HG03175 (cell line): ENCODE results near the gene TMC3.
"Not testable (repeated sequence)": the region's sequence is repeated elsewhere in the genome, so short reads cannot be mapped to it uniquely, and the experiment has no call there.

ENCODE experiments used
- ATAC-seq: cut with Tn5 transposase; IDR thresholded peaks from one replicate; pipeline ENCODE4 v1.9.1; 2021; ENCODE audit warnings: mild to moderate bottlenecking, moderate library complexity; ENCODE audit not compliant: unreplicated experiment

TMC3 gene

DNA sequence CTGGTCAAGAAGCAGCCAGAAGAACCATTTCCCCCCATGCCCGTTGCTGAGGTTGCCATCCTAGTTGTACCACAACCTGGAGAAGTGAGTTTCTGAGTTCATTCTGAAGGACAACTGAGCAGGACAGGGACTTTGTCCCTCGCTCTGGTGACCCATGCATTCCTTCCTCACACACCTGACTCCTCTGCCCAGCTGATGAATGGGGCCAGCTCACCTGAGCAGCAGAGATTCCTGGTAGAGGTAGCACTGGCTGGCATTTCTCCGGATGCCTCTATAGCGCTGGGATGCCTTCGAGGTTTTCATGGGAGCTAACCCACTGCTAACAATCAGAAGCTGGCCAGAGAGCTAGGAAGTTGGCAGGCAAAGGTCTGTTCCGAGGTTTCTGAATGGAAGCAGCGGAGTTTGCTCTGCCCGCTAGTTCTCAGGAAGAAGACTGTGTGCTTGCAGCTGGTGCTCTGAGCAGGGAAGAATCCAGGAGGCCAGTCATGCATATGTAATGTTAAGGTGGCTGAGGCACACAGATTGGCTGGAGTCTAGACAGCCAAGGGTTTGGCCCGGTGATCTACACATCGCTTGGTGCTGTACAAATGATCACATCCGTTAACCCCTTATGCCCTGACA is at the start of gene TMC3:
Gene TMC3 (minus strand): TSS at position 439 of the 621 bp plus-strand sequence. CDS start 136 bp downstream, at position 303.
- no peak for ATAC-seq

DNA sequence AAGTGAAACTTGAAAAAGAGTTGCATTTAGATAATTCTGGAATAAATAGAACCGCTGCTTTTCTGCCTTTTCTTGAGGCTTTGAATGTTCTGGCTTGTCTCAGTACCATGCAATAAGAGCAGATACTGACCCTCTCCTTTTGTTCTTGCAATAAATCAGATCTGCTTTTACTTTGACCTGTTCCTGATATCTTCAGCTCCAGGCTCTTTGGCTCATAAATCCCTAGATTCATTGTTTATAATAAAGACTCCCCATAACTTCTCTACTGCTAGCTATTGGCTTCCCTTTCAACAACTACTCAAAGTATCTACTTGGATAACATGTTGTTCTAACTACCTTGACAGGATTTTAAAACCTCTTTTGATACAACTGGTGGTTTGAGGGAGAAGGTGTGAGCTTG is 47.4 kb upstream of the TMC3 start:
- ATAC-seq: no peak

DNA sequence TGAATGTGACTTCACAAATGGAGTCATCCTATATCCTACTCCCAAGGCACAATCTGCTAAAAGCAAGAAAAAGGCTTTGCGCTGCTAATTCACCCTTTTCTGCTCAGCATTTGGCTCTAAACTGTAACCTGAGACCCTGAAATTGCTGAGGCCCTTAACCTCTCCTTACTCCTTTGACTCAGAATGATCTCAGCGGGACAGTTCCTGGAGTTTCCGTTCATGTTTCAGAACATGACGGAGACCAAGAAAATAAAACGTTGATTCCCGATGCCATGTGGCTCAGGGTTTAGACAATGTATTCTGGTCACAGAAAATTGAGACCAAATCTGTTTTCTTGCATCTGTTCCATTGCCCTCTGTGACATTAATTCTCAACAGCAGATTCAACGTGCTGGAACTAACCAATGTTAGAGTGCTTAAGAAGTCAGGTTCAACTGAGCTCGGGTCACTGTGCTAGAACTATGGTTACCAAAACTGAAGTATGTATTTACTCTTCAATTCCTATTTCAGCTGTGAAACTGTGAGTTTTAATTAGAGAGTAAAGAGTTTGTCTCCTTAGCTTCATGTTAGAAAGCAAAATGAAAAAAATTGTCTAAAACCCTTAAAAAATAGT is 45.4 kb upstream of the TMC3 start:
- no peak for ATAC-seq

DNA sequence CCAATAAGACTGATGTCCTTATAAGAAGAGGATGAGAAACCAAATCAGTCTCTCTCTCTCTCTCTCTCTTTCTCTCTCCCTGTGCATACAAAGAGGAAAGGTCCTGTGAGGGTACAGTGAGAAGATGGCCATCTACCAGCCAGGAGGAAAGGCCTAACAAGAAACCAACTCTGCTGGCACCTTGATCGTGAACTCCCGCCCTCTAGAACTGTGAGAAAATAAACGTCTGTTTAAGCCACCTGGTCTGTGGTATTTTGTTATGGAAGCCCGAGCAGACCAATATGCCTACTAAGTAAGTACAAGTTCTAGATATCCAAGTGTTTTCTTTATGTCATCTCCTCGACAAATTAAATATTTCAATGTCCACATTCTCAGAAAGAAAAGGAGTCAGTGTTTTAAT is 44.9 kb upstream of the TMC3 start:
- ATAC-seq: no peak

DNA sequence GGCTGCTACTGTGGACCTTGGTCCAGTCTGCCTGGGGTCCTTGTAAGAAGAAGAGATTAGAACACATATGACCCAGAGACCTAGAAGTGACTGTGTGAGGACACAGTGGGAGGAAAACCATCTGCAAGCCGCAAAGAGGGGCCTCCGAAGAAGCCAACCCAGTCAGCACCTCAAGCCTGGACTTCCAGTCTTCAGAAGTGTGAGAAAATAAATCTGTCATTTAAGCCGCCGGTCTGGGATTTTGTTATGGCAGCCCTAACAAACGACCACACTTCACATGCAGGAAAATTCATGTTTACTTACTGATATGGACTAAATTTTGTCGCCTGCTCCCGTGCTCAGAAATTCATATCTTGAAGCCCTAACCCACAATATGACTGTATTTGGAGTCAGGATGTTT is 44.4 kb upstream of the TMC3 start:
- no peak for ATAC-seq

DNA sequence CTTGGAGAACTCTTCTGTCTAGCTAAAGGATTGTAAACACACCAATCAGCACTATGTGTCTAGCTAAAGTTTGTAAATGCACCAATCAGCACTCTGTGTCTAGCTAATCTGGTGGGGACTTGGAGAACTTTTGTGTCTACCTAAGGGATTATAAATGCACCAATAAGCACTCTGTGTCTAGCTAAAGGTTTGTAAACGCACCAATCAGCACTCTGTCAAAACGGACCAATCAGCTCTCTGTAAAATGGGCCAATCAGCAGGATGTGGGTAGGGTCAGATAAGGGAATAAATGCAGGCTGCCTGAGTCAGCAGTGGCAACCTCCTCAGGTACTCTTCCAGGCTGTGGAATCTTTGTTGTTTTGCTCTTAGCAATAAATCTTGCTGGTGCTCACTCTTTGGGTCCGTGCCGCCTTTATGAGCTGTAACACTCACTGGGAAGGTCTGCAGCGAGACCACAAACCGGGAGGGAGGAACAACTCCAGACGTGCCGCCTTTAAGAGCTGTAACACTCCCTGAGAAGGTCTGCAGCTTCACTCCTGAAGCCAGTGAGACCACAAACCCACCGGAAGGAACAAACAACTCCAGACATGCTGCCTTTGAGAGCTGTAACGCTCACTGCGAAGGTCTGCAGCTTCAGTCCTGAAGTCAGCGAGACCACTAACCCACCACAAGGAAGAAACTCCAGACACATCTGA is 40.4 kb upstream of the TMC3 start:
- not testable (repeated sequence) for ATAC-seq

DNA sequence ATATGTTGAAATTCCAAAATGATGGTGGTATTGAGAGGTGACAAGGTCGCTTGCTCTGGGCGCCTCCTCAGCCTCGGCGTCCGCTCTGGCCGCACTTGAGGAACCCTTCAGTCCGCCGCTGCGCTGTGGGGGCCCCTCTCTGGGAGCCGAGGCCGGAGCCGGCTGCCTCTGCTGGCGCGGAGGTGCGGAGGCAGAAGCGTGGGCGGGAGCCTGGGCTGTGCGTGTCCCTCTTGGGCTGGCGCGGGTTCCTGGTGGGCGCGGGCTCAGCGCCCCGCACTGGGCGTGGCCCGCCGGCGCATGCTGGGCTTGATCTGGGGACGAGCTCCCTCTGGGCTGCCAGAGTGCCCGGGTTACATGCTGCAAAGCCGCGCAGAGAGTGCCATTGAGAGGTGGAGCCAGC is 39.8 kb upstream of the TMC3 start:
- no peak for ATAC-seq

DNA sequence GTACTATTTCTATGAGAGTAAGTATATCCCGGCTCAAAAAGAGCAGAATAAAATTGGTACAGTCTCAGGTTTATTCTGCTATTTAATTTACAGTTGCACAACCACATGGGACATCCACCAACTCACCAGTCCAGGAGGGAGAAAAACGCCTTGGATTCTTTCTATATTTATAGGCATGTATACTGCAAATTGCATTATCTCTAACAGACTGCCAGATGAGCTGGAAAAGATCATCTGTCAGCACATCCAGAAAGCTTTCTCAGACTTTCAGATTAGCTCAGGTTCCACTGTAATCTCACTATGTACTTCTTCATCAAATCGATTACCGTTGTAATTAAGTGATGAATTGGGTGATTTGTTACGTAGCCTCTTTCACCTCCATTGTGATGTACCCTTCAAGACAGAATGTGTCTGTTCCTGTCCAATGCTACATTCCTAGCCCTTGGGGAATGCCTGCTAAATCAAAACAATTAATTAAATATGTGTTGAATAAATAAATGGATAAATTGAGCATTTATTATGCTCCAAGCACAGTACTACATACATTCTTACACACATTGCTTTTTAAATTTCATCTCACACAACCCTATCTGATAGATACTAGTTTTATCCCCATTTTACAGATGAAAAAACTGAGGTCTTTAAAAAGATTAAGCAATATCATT is 38.1 kb upstream of the TMC3 start:
- no peak for ATAC-seq

DNA sequence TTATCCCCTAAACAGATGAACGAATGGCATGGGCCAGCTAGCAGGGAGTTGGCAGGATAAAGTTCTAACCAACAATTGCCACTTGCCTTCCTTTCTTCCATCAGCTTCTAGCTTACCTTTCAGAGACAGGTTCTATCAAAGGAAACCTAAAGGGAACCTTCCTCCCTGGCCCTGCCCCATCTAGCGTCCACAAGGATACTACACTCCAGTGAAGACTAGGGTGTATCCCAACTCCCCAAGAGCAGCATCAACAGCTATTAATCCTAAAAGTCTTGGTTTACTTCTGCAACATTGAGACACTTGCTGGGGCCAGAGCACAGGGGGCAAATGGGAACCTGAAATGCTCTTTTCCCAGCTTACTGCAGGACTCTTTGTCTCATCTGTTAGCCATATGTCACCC is 37.0 kb upstream of the TMC3 start:
- ATAC-seq: no peak

DNA sequence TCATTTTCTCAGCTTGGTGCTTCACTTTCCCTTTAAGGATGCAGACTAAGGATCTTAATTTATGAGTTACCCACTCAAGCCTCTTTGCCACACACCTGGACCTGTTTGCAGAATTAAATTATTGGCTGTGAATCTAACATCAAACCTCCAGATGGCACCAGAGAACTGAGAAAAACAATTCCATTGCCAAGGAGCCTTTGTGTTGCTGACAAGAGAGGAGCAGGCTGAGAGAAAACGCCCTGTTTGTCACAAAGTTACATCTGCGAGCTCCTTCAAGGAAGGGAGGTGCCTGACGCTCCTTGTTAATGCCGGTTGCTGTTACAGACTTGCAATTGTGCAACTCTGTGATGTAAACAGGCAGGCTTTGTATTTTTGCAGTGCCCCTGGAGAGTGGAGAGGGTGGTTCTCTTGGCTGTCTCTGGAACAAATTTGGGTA is 36.3 kb upstream of the TMC3 start:
- ATAC-seq: no peak

DNA sequence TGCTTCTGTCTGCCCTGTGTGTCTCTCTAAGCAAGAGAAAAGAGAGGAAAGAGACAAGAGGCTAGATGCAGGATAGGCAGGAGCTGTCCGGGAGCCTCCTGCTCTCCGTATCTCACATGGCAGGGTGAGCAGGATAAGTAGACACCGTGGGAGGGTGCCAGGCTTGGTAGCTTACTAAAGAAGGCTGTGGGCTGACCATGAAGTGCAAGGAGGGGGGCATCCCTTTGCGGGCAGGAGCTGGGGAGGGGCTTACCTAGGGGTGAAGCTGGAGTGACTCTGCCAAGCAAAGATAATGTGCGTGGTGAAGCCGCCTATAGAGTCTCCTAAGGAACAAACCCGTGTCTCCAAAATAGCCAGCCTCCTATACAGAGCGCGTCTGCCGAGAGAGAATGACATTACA is 33.7 kb upstream of the TMC3 start:
- ATAC-seq: no peak

DNA sequence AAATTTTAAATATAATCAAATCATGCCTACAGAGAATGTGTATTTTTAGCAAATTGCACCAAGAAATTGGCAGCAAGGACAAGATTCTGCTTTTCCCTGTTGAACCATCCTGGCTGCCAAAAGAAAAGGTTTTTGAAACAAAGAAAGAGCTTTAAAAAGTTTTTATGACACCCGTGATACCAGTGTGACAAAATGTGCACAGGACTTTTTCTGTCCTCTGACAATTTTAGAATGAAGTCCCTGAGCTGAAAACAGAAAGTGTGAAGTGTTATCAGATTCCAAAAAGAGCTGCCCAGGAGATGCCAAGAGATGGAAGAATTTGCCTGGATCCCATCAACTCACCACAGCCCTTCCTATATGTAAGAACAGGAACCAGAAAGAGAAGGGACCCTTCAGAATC is 33.2 kb upstream of the TMC3 start:
- ATAC-seq: no peak

DNA sequence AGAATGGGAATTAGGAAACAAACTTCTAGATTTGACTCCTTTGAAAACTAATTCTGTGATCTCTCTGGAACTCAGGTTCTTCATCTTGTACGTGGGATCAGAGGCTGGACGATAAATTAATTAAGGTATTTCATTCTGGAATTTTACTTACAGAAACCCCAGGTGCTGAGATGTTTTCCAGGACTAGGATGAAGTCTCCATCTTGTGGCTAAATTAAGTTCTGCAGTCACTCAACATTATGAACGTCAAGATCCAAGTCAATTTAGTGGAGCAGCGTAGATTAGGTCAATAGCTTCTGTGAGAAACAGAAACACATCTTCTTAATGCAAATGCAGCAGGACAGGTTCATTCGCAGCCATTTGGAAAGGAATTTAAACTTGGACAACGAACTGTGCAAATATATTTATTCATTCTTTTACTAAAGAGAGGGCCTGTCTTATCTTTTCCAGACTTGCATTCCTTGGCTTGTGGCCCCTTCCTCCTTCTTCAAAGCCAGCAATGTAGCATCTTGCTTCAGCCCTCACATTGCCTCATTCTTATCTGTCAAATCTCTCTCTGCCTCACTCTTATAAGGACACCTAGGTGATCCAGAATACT is 26.7 kb upstream of the TMC3 start:
- ATAC-seq: peak; percentile 45

DNA sequence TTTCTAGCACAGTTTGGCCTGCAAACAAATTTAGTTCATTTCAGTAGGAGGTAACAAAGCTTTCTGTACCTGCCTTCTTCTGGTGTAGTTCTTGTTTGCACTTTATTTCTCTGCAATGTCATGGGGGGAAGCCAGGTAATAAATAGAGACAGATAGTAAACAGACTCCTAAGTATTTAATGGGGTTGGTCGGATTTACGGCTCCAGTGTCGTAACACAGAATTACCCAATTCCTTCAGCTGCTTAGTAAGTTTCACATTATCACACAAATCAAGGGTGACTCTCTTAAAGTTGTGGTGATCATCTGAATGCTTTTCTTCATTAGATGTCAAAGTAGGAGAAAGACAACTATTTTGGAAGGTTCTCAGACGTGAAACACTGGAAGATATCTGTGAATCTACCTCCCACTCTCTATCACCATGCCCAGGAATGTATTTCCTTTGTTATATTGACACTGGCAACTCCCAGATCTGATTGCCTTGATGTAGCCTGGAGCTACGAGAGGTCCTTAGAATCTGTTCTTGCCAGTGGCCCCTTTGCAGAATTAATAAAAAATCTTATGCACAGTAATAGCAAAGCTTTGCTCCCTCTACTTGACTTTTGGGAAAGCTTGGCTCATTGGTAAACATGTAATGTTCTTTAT is 25.0 kb upstream of the TMC3 start:
- no peak for ATAC-seq

DNA sequence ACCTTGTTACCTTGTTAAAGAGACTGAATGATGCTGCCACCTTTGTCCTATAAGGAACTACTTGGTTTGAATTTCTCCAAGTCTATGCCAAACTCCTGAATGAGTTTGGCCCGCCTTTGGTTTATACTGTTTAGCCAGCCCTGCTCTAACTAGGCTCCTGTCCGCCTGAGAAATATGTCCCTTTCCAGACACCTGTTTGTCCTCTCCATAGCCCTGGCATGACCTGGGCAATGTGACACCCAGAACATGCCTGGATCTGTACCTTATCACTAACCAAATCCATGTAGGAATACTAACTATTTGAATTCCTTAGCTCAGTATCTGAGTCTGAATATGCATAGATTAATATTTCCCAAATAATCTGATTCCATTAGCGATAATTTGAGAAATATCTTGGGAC is 24.4 kb upstream of the TMC3 start:
- no peak for ATAC-seq

DNA sequence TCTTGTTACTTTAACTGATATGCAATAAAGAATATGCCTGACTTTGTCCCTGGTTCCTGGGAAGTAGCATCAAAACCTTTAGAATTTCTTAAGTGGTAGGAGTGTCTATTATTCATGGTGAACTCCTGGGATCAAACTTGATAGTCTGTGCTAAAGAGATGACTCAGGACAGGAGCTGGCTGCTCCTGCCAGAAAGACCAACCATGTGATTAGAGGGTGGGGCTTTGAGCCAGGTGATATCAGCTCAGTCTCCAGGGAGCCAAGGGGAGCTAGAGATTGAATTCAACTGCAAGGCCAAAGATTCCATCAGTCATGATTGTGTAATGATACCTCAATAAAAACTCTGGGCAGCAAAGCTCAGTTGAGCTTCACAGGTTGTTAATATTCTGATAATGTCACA is 20.6 kb upstream of the TMC3 start:
- no peak for ATAC-seq

DNA sequence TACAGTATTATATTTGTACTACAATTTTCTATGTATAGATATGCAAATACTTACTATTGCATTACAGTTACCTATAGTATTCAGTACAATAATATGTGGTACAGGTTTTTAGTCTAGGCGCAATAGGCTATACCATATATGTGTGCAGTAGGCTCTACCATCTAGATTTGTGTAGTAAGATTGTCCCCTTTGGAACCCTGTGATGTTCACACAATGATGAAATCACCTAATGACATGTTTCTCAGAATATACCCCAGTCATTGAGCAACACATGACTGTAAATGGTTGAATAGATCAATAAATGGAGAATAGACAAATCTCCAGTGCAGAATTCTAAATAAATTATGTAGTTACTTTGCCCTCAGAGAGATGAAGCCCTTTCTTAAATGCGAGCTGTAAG is 17.6 kb upstream of the TMC3 start:
- no peak for ATAC-seq

DNA sequence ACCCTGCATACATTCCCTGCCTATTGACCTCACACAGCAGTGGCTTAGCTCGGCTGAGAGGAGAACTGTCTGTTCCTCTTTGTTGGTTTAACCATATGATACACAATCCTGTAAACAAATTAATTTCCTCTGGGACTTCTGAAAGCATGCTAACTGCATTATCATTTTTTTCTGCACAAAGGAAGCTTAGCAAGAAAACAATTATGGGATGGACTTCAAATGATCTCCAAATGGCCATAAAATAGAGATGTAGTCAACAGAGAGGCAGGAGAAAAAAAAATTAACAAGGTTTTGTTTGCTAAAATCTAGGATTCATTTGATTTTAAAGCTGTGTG is 14.4 kb upstream of the TMC3 start:
- ATAC-seq: no peak

DNA sequence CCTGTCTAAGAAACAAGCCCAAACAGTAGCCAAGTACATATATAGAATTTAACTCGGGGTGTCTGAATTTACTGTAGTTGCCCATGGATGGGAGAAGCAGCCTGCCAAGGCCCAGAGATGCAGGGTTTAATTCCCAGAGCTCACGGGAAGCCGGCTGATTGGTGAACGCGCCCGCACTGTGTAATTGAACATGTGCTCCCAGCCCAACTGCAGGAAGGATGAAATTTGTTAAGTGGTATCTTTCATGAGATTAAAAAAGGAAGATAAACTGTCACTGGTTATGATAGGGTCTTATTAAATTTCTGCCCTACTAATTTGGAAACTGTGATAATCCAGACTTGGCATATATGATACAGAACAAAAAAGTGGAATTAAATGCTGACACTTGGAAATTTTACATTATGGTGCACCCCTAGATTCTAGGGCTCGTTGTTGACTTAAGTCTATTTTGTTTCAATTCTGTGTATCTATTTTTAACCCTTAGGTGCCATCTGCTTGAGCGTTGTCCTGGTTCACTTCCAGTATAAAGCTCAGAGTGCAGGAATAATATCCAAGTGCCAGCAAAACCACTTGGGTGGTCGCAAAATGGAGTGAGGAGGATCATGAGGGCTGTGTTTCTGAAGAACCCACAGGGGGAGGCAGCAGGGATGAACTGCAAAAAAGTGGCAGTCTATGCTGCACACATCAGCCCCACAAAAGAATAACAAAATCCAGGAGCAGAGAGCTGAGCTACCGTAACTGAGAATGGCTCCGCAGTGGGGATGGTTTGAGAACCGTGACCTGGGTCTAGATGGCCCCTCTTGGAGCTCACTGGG is 13.8 kb upstream of the TMC3 start:
- ATAC-seq: no peak

DNA sequence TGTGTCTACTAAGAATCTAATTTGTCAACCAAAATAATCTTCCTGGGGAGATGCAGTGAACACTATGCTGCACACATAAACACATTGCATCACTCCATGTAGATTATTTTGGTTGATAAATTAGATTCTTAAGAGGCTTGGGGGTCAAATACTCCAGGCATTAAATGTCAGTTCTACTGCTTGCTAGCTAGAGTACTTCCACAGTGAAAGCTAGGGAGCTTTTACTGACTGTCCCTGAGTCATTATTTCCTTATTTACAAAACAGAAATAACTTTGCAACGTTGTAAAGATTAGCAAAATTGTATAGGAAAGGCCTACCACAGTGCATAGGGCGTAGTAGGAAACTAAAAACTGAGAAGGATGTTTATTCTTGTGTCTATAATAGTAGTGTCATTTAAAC is 12.9 kb upstream of the TMC3 start:
- no peak for ATAC-seq
